Globus pallidus (tissue), 1 donor: Measurements from ENCODE around the gene CD2.

Experiments
- DNase-seq: peaks from one replicate; pipeline ENCODE4 v3.0.0-alpha.2; 2015; ENCODE audit warnings: low spot score

The CD2 gene

DNA sequence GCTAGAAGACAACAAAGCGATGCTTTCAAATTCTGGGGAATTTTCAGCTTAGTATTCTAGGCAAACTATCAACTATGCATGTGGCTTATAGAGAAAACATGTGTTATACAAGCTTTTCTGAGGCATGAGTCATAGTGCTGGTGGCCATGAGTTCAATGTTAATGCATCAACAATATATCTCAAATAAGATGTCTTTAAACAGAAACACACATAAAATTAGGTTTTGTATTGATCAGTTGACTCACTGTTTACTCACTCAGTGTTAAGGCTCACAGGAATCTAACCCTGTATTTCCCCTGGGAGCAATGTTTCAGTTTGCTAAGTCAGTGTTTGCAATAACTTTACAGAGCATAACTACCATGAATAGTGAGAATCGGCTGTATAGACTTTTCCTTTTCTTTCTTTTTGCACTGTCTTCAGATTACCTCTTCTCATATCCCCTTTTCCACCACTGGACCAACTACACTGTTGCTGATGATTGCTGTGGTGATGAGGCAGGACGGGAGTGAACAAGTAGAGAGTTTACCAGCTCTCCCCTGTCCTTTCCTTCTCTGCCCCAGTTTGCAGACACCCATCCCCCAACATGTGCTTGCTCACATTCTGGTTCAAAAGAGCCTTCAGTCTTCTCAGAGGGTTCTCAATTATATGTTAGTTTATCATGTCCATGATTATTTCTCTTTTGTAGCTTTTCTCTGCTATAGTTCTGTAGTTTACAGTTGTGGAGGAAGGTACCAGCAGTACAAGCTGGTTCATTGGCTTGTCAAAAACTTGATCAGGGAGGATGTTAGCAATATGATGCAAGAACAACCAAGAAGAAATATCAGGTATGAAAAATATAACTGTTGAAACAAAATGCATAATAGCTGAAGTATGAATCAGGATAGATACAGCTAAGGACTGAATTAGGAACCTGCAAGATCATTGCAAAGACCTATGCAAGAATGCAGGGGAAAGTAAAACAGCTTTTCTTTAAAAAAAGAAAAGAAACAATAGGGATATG is 23.9 kb downstream of the CD2 start:
- no peak for DNase-seq

DNA sequence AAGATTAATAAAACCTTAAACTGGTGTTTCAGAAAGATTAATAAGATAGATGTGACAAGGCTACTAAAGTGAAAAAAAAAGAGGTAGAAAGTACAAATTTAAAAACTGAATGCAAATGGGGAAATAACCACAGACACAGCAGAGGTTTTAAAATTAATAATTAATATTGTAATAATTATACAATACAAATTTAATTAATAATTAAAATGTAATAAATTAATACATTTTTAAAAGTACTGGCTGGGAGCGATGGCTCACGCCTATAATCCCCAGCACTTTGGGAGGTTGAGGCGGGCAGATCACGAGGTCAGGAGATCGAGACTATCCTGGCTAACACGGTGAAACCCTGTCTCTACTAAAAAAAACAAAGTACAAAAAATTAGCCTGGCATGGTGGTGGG is 26.8 kb downstream of the CD2 start:
- no peak for DNase-seq

DNA sequence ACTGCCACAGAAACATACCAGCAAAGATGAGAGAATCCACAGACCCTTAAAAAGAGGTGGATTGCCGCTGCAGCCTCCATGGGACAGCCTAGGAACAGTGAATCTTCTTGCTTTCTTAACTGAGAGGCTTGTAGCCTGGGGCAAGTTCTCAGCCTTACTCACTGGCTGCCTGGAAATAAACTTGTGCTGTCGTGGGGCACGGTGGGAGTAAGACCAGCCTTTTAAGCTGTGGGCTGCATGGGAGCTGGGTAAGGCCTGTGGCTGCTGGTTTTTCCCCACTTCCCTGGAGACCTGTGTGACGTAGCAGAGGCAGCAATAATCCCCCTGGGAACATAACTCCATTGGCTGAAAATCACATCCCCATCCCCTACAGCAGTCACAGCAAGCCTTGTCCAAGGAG is 30.8 kb downstream of the CD2 start:
- DNase-seq = no peak

DNA sequence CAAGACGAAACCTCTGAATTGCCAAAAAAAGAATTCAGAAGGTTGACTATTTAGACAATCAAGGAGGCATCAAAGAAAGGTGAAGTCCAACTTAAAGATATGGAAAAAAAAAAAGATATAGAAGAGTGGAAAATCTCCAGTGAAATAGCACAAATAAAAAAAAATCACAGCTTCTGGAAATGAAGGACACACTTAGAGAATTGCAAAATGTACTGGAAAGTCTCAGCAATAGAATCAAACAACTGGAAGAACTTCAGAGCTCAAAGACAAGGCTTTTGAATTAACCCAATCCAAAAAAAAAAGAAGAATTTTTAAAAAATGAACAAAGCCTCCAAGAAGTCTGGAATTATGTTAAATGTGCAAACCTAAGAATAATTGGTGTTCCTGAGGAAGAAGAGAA is 31.8 kb downstream of the CD2 start:
- no peak for DNase-seq

DNA sequence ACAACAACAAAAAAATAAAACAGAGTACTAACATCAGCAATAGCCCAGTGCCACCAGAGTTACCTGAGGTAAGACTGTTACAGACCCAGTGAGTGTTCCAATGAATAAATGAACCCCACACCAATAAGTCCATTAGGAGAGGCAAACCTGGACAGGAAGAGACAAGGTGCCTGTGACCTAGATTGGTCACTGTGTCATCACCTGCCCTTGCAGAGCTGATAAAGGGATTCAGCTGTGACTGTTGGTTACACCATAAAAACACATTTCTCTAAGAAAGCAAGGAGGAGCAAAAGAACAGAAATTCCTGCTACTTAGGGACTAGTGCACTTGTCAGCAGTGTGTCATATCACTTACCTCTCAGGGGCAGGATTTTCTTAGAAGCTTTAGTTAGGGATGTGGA is 37.5 kb downstream of the CD2 start:
- no peak for DNase-seq

DNA sequence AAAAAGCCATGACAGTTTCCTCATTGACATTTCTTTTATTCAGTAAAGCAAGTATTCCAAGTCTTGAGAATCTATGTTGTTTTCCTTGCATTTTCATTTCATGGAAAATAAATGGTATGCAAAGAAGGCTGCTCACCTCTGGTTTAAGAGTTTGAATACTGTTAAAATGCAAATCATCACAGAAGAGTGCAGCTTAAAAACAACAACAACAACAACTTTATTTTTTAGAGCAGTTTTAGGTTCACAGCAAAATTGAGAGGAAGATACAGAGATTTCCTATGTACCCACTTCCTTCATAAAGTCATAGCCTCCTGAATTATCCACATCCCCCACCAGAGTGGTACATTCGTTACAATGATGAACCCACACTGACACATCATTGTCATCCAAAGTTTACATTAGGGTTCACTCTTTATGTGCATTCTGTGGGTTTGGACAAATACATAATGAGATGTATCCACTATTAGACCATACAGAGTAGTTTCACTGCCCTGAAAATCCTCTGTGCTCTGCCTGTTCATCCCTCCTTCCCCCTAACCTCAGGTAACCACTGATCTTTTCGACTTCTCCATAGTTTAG is 39.2 kb downstream of the CD2 start:
- DNase-seq = no peak

DNA sequence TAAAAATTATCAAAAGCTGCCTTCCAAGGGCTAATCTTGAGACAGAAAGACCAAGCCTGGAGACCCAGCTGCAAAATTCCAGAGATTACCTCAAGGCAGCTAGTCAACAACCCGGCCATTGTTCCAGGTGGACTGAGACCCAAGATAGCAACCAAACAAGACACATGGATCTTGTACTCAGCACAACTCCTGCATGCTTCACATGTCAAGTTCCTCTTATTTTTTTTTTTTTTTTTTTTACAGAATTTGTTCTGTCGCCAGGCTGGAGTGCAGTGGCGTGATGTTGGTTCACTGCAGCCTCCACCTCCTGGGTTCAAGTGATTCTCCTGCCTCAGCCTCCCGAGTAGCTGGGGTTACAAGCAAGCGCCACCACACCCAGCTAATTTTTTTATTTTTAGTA is 40.1 kb downstream of the CD2 start:
- no peak for DNase-seq

DNA sequence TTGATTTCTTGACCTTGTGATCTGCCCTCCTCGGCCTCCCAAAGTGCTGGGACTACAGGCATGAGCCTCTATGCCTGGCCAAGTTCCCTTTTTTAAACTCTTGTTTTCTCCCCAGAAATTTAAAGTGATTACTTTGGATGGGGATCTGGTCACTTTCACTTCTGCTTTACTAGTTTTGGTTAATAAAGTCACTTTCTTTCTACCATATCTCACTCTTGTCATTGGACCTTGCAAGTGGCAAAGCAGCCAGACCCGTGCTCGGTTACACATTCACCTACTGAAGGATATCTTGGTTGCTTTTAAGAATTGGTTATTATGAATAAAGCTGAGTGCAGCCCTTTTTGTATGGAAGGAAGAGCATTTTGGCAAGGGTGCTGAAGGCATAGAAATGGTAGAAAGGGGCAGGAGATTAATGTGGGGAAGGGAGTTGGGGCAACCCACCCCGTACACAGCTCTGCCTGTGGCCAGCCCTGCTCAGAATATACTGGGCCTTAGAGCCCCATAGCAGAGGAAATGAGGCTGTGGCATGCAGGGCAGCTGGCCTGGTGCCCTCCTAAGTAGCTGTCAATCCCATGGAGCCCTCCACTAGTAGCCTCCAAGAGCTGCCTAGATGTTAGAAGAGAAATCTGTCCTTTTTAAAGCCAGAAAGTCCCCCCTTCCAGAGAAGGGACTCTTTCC is 40.7 kb downstream of the CD2 start:
- peak; percentile 31 for DNase-seq

DNA sequence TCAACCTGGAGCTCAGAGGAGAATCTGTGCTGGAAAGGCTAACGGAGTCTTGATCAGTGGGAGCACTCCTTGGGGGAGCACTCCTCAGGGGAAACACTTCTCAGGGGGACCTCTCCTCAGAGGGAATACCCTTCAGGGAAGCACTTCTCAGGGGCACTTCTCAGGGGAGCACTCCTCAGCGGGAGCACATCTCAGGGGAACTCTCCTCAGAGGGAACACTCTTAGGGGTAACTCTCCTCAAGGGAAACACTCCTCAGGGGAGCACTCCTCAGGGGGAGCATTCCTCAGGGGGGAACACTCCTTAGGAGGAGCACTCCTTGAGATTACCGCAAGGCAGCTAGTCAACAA is 41.2 kb downstream of the CD2 start:
- DNase-seq = no peak

DNA sequence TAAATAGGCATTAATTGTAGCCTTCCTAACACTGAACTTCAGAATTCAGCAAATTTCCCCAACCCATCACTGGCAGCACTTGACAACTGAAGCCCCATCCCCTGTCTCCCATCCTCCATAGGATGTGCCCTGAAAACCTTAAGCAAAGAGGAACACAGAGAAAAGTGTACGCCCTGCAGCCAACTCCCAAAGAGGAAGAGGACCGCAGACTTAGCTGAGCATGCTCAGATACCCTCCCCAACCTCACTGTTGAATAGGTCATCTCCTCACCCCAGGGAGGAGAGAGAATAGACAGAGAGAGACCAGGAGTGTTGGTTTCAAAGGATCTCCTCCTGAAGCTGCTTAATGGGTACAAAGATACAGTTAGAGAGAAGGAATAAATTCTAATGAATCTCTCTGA is 50.5 kb downstream of the CD2 start:
- DNase-seq = no peak

DNA sequence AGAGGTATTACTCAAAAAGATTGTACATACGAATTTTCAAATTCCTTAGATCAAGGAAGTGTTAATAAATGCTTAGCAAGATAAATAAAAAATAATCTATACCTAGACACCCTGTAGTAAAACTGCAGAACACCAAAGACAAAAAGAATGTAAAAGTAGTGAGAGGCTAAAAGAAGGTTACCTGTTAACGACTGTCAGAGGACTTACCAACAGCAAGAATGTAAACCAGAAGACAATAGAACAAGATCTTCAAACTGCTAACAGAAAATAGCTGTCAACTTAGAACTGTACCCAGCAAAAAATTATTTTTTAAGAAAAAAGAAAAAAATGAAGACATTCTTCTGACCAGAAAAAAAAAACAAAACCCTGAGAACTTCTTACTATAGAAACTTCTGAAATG is 51.2 kb downstream of the CD2 start:
- no peak for DNase-seq

DNA sequence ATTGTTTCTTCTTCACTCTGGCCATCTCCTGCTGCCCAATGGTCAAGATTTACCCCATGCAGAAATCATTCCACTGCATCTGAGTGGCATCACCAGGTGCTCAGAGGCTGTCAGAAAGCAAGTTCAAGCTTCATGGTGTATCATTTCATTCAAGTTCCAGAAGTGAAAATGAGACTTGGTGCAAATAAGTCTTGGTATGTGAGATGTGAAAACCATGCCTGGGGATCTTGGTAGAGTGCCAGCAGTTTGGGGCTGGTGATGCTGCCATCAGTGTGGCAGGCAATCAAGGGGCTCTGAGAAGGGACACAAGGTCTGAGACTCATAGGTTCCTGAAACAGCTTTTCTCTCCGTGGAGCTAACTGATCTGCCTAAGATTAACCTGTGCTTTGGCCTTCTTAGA is 52.0 kb downstream of the CD2 start:
- DNase-seq = no peak

DNA sequence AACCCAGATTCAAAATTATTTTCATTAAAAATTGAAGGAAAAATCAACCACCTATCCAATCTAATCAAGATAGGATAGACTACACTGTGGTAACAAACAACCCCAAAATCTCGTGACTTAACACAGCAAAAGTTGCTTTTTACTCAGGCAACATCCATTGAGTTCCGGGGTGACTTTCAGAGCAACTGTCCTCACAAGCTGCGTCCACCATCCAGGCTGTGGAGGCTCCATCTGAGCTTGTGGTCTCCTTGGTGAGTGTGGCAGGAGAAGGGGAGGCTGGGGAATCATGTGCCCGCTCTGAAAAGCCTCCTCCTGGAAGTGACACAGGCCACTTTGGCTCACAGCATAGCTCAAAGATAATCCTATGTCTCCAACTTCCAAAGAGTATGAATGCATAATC is 52.4 kb downstream of the CD2 start:
- no peak for DNase-seq

DNA sequence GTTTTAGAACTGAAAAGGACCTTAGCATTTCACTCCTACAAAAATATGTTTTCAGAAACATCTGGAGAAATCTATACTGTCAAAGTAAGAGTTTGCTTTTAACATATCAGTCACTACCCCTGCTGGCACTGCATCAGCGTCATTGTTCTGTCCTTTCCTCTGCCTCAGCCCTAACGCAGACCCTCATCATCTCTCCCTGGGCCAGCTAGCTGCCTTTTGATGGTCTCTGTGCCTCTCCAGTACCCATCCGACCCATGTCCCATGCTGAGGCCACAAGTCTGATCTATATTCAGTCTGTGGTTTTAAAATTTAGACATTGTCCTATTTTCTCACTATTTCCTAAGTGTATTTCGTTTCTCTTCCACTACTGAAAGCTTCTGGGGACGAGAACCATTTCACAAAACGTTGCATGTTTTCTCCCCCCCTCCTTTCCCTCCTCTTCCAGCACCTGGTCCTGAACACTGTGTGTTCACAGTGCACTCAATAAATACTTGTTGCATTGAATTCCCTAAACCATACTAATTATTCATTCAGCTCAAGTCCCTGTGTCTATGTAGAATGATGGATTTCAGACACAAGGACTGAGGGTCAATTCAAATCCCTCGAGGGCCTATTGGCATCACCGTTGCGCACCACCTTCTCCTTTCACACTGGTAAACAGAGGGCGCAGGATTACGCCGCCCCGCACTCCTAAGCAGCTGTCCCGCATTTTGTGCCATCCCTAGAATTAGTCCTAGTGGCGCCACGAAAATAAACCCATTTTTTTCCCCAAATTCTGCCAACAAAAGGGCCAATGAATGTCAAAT is 53.4 kb downstream of the CD2 start:
- no peak for DNase-seq

DNA sequence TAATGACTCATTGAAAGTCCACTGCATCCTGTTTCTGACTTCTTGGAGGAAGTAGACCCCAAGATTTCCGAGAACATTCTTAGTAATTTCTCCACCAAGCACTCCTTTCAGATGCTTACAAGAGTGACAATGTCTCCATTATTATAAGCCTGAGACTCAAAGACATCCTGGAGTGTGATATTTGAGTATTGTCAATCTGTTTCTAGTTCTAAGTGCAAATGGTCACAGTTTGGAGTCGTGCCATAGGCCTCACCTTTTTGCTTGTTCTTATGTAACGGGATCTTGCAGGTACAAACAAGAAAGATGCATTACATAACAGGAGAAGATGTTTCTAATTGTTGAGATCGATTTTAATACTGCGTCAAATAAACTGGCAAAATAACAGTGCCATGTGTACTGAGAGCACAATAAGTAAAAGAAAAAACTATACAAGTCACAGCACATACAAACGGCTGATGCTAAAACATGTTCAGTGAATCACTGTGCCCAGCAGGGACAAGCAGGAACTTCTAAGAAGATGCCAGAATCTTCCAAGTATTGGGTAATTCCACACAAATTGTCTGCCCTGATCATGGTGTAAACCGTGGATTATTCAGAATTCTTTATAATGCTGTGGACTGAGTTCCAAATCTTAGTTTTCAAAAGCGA is 54.1 kb downstream of the CD2 start:
- no peak for DNase-seq

DNA sequence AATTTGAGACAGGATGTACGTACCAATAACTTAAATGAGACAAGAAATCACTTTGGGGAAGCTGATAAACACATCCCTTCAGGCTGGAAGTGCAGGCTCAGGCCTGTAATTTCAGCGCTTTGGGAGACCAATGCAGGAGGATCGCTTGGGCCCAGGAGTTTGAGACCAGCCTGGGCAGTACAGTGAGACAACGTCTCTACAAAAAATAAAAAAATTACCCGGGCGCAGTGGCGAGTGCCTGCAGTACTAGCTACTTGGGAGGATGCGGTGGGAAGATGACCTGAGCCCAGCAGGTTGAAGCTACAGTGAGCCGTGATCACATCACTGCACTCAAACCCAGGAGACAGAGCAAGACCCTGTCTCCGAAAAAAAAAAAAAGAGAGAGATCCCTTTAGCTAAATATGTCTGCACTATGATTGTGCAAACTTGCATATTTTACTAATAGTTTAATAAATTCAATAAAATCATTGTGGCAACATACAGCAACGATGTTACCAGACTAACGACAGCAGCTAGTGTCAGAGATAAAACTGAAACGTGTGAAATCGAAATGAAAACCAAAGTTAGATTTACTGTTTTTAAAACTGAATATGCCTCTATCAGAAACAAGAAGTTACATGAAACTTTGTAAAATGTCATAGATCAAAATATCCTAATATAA is 54.7 kb downstream of the CD2 start:
- DNase-seq = no peak

DNA sequence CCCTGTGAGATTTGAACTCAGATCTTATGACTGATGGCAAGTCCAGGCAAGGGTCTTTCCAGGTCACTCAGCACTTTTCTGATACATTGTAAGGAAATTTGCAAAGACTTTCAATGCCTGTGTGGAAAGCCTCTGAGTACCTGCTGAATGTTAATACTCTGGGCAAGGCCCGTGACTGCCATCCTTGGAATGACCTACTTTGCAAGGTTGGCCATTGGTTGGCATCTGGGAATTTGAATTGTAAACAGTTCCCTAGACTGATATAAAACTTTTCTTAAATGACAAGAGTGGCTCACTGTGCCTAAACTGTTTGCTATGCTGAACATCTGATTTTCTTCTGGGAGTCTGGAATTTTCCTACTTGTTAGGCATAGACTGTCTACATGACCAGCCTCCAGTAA is 57.1 kb downstream of the CD2 start:
- no peak for DNase-seq

DNA sequence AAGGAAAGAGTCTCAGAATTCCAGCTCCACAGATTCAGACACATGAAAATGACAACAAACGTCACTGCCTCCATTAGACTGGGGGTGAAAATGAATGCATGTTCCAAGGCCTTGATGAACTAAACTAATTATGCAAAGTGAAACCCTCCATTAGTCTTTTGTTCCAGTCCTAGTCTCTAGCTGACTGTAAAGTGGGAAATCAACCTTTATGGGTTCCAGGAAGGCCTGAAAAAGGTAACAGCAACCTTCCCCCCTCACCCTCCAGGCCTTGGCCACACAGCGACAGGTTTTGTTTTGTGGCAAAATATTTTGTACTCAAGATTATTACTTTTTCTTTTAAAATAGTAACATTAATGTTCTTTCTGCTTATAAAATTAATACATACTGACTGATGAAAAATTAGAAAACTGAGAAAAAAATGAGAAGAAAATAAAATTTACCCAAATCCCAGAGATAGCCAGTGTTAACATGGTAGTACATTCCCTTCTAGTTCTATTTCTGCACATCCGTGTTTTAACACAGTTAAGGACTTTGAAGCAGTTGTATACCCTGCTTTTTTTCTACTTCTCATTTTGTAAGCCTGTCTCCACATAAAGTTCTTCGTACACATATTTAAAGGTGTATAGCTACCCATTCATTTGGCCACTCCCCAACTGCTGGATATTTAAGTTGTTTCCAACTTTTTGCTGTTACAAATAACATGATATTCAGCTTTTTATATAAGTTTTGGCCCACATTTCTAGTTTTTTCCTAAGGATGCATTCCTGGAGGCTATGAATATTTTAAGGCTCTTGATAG is 60.9 kb downstream of the CD2 start:
- DNase-seq = no peak

DNA sequence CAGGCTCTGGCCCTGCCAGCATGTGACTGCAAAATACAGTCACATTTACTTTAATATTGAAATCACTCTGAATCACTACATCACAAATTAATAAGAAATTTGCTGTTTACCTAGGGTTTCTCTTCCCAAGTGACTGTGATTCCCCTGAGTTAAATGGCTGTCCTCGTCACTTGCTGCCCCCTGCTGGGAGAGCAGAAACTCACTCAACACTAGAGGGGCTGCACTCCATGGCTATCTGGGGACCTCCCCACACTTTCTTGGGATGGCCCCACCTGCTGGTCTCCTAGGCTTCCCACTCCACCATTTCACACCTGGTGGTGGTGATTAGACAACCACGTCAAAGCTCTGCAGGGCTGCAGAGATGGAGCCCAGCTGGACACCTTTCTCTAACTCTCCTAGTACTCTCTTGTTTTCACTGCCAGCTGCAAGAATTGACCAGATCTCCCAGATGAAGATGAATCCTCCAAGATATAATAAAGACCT is 63.4 kb downstream of the CD2 start:
- no peak for DNase-seq
